GM12873 (cell line): ENCODE data around the gene DDX39B.

Source experiments
- CTCF ChIP-seq: IDR thresholded peaks from 2 replicates; pipeline ENCODE4 v1.5.1; 2012; ENCODE audit warnings: low read depth, mild to moderate bottlenecking, moderate library complexity, low read length, control low read depth; ENCODE audit not compliant: insufficient read depth; ENCODE audit errors: missing control alignments

Gene DDX39B

GRCh38 chr6:31578184-31579118 lies 36.6 kb upstream of the DDX39B start:
- no peak for TF ChIP-seq CTCF

DNA sequence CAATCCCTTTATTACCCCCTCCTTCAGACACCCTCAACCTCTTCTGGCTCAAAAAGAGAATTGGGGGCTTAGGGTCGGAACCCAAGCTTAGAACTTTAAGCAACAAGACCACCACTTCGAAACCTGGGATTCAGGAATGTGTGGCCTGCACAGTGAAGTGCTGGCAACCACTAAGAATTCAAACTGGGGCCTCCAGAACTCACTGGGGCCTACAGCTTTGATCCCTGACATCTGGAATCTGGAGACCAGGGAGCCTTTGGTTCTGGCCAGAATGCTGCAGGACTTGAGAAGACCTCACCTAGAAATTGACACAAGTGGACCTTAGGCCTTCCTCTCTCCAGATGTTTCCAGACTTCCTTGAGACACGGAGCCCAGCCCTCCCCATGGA lies 35.8 kb upstream of the DDX39B start:
- TF ChIP-seq CTCF, result no peak

DNA sequence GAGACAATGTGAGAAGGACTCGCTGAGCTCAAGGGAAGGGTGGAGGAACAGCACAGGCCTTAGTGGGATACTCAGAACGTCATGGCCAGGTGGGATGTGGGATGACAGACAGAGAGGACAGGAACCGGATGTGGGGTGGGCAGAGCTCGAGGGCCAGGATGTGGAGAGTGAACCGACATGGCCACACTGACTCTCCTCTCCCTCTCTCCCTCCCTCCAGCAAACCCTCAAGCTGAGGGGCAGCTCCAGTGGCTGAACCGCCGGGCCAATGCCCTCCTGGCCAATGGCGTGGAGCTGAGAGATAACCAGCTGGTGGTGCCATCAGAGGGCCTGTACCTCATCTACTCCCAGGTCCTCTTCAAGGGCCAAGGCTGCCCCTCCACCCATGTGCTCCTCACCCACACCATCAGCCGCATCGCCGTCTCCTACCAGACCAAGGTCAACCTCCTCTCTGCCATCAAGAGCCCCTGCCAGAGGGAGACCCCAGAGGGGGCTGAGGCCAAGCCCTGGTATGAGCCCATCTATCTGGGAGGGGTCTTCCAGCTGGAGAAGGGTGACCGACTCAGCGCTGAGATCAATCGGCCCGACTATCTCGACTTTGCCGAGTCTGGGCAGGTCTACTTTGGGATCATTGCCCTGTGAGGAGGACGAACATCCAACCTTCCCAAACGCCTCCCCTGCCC lies 35.2 kb upstream of the DDX39B start:
- no peak for TF ChIP-seq CTCF

GRCh38 chr6:31575952-31576685 lies 34.3 kb upstream of the DDX39B start:
- TF ChIP-seq CTCF, result no peak

DNA sequence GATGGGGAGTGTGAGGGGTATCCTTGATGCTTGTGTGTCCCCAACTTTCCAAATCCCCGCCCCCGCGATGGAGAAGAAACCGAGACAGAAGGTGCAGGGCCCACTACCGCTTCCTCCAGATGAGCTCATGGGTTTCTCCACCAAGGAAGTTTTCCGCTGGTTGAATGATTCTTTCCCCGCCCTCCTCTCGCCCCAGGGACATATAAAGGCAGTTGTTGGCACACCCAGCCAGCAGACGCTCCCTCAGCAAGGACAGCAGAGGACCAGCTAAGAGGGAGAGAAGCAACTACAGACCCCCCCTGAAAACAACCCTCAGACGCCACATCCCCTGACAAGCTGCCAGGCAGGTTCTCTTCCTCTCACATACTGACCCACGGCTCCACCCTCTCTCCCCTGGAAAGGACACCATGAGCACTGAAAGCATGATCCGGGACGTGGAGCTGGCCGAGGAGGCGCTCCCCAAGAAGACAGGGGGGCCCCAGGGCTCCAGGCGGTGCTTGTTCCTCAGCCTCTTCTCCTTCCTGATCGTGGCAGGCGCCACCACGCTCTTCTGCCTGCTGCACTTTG lies 33.6 kb upstream of the DDX39B start, which contains the start of gene TNF:
Gene TNF, plus strand, starts transcription at position 231 of the 567 bp plus-strand sequence. Its CDS starts 177 bp downstream, at position 408.
- no peak for TF ChIP-seq CTCF

GRCh38 chr6:31574106-31575061 lies 32.6 kb upstream of the DDX39B start:
- peak; percentile 30 for TF ChIP-seq CTCF
